ENCODE results near the gene LRMDA.

The LRMDA gene

DNA sequence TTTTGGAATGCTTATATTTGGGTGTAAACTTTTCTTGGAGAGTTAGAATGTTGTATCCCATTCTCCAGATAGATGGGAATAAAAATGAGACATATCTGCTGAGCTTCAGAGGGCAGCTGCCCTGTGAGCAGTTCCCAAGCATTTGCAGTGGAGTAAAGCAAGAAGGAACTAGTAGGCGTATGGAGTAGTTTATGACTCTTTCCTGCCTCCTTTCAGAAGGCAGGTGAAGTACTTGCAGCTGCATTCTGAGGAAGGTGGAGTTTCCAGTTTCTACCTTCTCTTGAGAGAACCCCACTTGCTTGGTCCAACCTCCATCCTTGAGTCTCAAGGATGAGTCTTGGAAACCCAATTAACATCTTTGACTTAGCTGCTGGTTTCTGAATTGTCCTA is 563.6 kb downstream of the LRMDA start:
- Histone ChIP-seq H3F3A (ENCODE audit: low read depth) (no peaks in the 10 kb centered on the region), H3K79me2 (ENCODE audit: insufficient read depth, low read length) (no peaks in the 10 kb centered on the region), H3K9ac (ENCODE audit: low read depth, low read length, poor library complexity, severe bottlenecking) (no peak overlapping the region), H3K4me1 (ENCODE audit: insufficient read depth, low read length, poor library complexity, severe bottlenecking) (no peaks in the 10 kb centered on the region), H3K27me3 (ENCODE audit: insufficient read depth, low read length, poor library complexity, severe bottlenecking) (no peaks in the 10 kb centered on the region), H3K36me3 (ENCODE audit: insufficient read depth, low read length) (no peaks in the 10 kb centered on the region), H4K20me1 (ENCODE audit: insufficient read depth, low read length, poor library complexity, severe bottlenecking) (no peaks in the 10 kb centered on the region), H2AFZ (ENCODE audit: low read length) (no peak overlapping the region), H3K9me3 (ENCODE audit: insufficient read depth, low read depth, low read length) (no peaks in the 10 kb centered on the region), H3K4me3 (ENCODE audit: low read length, poor library complexity, severe bottlenecking) (no peak overlapping the region), H3K4me2 (ENCODE audit: low read depth, low read length, poor library complexity, severe bottlenecking) (no peak overlapping the region), H3K9me2 (replicated peaks; ENCODE audit: low read depth, low read length) (no peaks in the 10 kb centered on the region)
- TF ChIP-seq CTCF (conservative IDR thresholded peaks at IDR 0.05; ENCODE audit: low read length), result peak; percentile 17; the same call in 1 of the 2 replicates
- TF ChIP-seq EZH2phosphoT487 (IDR thresholded peaks at IDR 0.05; ENCODE audit: borderline replicate concordance), result no peak

DNA sequence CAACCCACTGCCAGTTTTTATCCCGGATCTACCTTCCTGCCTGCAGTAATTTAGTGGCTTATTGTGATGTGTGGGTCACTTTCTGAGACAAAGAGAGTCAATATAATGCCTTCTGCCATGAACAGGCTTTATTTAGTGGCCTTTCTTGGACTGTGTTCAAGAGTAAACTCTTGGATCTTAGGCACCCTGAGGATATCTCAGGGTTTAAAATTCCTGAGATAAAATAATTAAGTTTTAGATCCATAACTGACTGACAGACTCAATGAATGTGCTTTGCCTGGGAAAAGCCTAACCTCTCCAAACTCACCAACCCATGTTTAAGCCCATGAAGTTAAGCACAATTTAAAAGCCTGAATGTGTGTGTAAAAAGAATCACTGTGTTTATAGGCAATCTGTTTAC is 564.3 kb downstream of the LRMDA start:
- H2AFZ ChIP-seq (ENCODE audit: low read length), result no peak overlapping the region
- TF ChIP-seq EZH2phosphoT487 (IDR thresholded peaks at IDR 0.05; ENCODE audit: borderline replicate concordance) (no peak), CTCF (conservative IDR thresholded peaks at IDR 0.05; ENCODE audit: low read length) (no peak)
- H3K36me3 ChIP-seq (ENCODE audit: insufficient read depth, low read length), result no peaks in the 10 kb centered on the region
- H3K9me2 ChIP-seq (replicated peaks; ENCODE audit: low read depth, low read length), result no peaks in the 10 kb centered on the region
- H3K79me2 ChIP-seq (ENCODE audit: insufficient read depth, low read length), result no peaks in the 10 kb centered on the region
- H3K4me2 ChIP-seq (ENCODE audit: low read depth, low read length, poor library complexity, severe bottlenecking), result no peak overlapping the region
- H3K4me1 ChIP-seq (ENCODE audit: insufficient read depth, low read length, poor library complexity, severe bottlenecking), result no peaks in the 10 kb centered on the region
- H4K20me1 ChIP-seq (ENCODE audit: insufficient read depth, low read length, poor library complexity, severe bottlenecking), result no peaks in the 10 kb centered on the region
- H3K9me3 ChIP-seq (ENCODE audit: insufficient read depth, low read depth, low read length), result no peaks in the 10 kb centered on the region
- no peaks in the 10 kb centered on the region for H3K27me3 ChIP-seq (ENCODE audit: insufficient read depth, low read length, poor library complexity, severe bottlenecking)
- no peak overlapping the region for H3K9ac ChIP-seq (ENCODE audit: low read depth, low read length, poor library complexity, severe bottlenecking)
- no peak overlapping the region for H3K4me3 ChIP-seq (ENCODE audit: low read length, poor library complexity, severe bottlenecking)
- H3F3A ChIP-seq (ENCODE audit: low read depth), result no peaks in the 10 kb centered on the region

DNA sequence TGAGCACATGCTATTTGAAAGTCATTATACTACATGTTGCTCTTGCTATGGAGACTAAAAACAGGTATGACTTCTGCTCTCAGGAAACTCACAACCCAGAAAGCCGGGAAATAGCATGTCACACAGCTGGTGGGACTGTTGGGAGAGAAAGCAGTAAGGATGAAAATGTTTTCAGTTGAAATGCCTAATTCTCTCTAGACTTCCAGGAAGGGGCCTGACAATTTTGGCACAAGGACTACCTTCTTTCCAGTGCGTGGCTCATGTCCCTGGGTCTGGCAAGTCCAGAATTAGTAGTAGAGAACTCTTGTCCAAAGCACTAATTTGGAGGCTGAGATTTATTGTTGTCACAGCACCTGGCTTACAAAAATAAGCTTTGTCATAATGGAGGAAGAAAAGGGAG is 567.6 kb downstream of the LRMDA start:
- no peaks in the 10 kb centered on the region for H3K36me3 ChIP-seq (ENCODE audit: insufficient read depth, low read length)
- no peak overlapping the region for H3K4me2 ChIP-seq (ENCODE audit: low read depth, low read length, poor library complexity, severe bottlenecking)
- H3K9me2 ChIP-seq (replicated peaks; ENCODE audit: low read depth, low read length), result no peaks in the 10 kb centered on the region
- H3K27me3 ChIP-seq (ENCODE audit: insufficient read depth, low read length, poor library complexity, severe bottlenecking), result no peaks in the 10 kb centered on the region
- no peak overlapping the region for H3K4me3 ChIP-seq (ENCODE audit: low read length, poor library complexity, severe bottlenecking)
- H3K9me3 ChIP-seq (ENCODE audit: insufficient read depth, low read depth, low read length), result no peaks in the 10 kb centered on the region
- H2AFZ ChIP-seq (ENCODE audit: low read length), result no peak overlapping the region
- H3K9ac ChIP-seq (ENCODE audit: low read depth, low read length, poor library complexity, severe bottlenecking), result no peak overlapping the region
- no peak for TF ChIP-seq EZH2phosphoT487 (IDR thresholded peaks at IDR 0.05; ENCODE audit: borderline replicate concordance)
- H4K20me1 ChIP-seq (ENCODE audit: insufficient read depth, low read length, poor library complexity, severe bottlenecking), result no peaks in the 10 kb centered on the region
- no peaks in the 10 kb centered on the region for H3K4me1 ChIP-seq (ENCODE audit: insufficient read depth, low read length, poor library complexity, severe bottlenecking)
- H3F3A ChIP-seq (ENCODE audit: low read depth), result no peaks in the 10 kb centered on the region
- H3K79me2 ChIP-seq (ENCODE audit: insufficient read depth, low read length), result no peaks in the 10 kb centered on the region

- H3K36me3 ChIP-seq (ENCODE audit: insufficient read depth, low read length), result no peaks in the 10 kb centered on the region
Observed at GRCh38 chr10:75999515-76000209, 568.2 kb downstream of the LRMDA start.

More at GRCh38 chr10:75999515-76000209, 568.2 kb downstream of the LRMDA start:
- Histone ChIP-seq H2AFZ (ENCODE audit: low read length) (no peak overlapping the region), H3K9ac (ENCODE audit: low read depth, low read length, poor library complexity, severe bottlenecking) (no peak overlapping the region), H3K4me1 (ENCODE audit: insufficient read depth, low read length, poor library complexity, severe bottlenecking) (no peaks in the 10 kb centered on the region), H3K4me3 (ENCODE audit: low read length, poor library complexity, severe bottlenecking) (no peak overlapping the region), H3K9me2 (replicated peaks; ENCODE audit: low read depth, low read length) (no peaks in the 10 kb centered on the region), H3K9me3 (ENCODE audit: insufficient read depth, low read depth, low read length) (no peaks in the 10 kb centered on the region), H3K4me2 (ENCODE audit: low read depth, low read length, poor library complexity, severe bottlenecking) (no peak overlapping the region), H3K79me2 (ENCODE audit: insufficient read depth, low read length) (no peaks in the 10 kb centered on the region), H3F3A (ENCODE audit: low read depth) (no peaks in the 10 kb centered on the region), H3K27me3 (ENCODE audit: insufficient read depth, low read length, poor library complexity, severe bottlenecking) (no peaks in the 10 kb centered on the region), H4K20me1 (ENCODE audit: insufficient read depth, low read length, poor library complexity, severe bottlenecking) (no peaks in the 10 kb centered on the region)
- no peak for TF ChIP-seq EZH2phosphoT487 (IDR thresholded peaks at IDR 0.05; ENCODE audit: borderline replicate concordance)
- TF ChIP-seq CTCF (conservative IDR thresholded peaks at IDR 0.05; ENCODE audit: low read length), result no peak

All from Loucy (cell line).